Effector memory CD4-positive, alpha-beta T cell (primary cell): Measurements from ENCODE around the gene SVOP.

ENCODE experiments used
- DNase-seq, 3 donors: peaks; one replicate each; pipeline ENCODE4 v3.0.0-alpha.2; 2020
- H3K27ac ChIP-seq: 2 replicates; pipeline ENCODE4 v1.7.0; 2013; ENCODE audit warnings: mild to moderate bottlenecking, low read length, moderate library complexity; ENCODE audit not compliant: insufficient read depth, poor library complexity, severe bottlenecking
- H3K27me3 ChIP-seq: replicated peaks from 2 replicates; pipeline ENCODE4 v1.7.0; 2013; ENCODE audit warnings: mild to moderate bottlenecking, low read length; ENCODE audit not compliant: insufficient read depth, control insufficient read depth, poor library complexity, severe bottlenecking
- H3K36me3 ChIP-seq: 2 replicates; pipeline ENCODE4 v1.7.0; 2013; ENCODE audit warnings: mild to moderate bottlenecking, low read length, moderate library complexity; ENCODE audit not compliant: control insufficient read depth, insufficient read depth
- H3K4me1 ChIP-seq: 2 replicates; pipeline ENCODE4 v1.7.0; 2013; ENCODE audit warnings: low read length, mild to moderate bottlenecking; ENCODE audit not compliant: control insufficient read depth, insufficient read depth, poor library complexity, severe bottlenecking
- H3K4me3 ChIP-seq: 2 replicates; pipeline ENCODE4 v1.7.0; 2013; ENCODE audit warnings: low read length, low read depth, mild to moderate bottlenecking; ENCODE audit not compliant: insufficient read depth, poor library complexity, severe bottlenecking
- H3K9me3 ChIP-seq: 2 replicates; pipeline ENCODE4 v1.7.0; 2013; ENCODE audit warnings: mild to moderate bottlenecking, low read length, moderate library complexity; ENCODE audit not compliant: control insufficient read depth

SVOP gene

DNA sequence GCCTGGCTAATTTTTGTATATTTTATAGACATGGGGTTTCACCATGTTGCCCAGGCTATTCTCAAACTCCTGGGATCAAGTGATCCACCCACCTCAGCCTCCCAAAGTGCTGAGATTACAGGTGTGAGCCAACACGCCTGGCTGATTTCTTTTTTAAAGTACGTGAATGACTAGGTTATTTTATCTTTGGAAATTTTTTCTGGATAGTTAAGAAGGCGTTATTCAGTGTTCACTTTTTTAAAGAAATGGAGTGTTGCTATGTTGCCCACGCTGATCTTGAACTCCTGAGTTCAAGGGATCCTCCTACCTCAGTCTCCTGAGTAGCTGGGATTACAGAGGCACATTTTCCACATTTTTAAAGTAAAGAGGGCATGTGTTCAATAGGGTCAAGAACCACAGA, 58.6 kb downstream of the SVOP start:
- Histone ChIP-seq H3K27ac (no peak overlapping the region), H3K9me3 (no peaks in the 10 kb centered on the region), H3K4me1 (no peaks in the 10 kb centered on the region), H3K4me3 (no peak overlapping the region), H3K36me3 (no peaks in the 10 kb centered on the region), H3K27me3 (no peaks in the 10 kb centered on the region)
- no peak for DNase-seq

DNA sequence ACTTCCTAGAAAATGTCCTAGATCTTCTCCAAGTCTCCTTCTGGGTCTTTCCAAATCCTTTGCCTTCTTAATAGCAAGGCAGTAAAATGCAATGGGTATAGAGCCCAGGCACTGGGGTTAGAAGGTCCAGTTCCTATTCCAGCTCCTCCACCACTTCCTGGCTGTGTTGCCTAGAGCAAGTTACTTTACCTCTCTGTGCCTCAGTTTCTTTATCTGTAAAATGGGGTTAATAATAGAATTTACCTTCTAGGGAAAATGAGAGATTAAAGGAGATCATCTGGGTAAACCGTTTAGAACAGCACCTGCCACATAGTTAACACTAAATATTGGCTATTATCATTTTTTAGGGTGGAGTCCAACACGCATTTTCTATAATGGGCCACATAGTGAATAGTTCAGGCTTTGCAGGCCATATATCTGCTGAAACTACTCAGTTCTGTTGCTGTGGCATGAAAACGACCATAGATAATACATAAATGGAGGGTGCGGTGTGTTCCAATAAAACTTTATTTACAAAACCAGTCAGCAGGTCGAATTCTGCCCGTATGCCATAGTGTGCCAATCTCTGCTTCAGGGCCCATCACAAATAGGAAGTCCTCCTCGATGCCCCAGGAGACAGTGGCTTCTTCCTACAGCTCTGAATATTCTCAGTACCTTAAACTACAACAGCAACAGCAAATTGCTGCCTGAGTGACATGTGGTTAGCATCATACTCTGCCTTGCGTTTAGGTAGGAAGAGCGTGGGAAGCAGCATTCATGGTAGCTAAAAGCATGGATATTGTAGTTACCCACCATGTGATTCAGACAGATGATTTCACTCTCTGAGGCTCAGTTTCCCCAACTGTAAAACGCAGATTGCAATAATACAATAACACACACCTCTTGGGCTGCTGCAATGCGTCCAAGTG, 60.9 kb downstream of the SVOP start:
- DNase-seq = no peak
- H3K36me3 ChIP-seq = no peaks in the 10 kb centered on the region
- H3K4me1 ChIP-seq = no peaks in the 10 kb centered on the region
- no peaks in the 10 kb centered on the region for H3K27me3 ChIP-seq
- no peak overlapping the region for H3K4me3 ChIP-seq
- no peaks in the 10 kb centered on the region for H3K9me3 ChIP-seq
- no peak overlapping the region for H3K27ac ChIP-seq

DNA sequence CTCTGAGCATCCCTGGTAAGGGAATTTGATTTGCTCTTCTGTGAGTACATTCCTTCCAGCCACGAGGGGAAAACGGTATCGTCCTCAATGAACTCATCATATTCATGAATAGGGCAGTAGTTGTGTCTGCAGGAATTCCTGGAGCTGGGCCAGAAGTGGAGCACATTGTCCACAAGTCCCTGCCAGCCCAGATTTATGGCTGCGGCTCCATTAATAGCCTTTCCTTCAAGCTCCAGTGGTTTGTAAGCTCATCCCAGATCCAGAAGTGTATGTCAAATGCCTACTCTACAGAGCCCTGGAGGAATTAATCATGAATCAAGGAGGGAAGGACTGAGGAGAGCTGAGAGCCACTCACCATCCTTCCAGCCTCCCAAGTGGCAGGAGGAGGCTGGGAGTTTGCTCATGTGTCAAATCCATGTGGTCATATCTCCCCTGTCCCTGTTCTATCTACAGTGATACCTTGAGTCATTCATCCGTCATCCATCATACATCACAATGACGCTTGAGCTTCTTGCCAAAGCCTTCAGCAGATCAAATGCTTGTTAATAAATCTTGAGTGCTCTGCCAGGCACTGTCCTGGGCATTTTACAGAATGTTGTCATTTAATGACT, 65.5 kb downstream of the SVOP start:
- Histone ChIP-seq H3K27ac (no peak overlapping the region), H3K4me3 (no peak overlapping the region), H3K36me3 (no peaks in the 10 kb centered on the region), H3K4me1 (peaks cover 3% of the 10 kb centered on the region), H3K9me3 (no peaks in the 10 kb centered on the region), H3K27me3 (no peaks in the 10 kb centered on the region)
- no peak for DNase-seq

DNA sequence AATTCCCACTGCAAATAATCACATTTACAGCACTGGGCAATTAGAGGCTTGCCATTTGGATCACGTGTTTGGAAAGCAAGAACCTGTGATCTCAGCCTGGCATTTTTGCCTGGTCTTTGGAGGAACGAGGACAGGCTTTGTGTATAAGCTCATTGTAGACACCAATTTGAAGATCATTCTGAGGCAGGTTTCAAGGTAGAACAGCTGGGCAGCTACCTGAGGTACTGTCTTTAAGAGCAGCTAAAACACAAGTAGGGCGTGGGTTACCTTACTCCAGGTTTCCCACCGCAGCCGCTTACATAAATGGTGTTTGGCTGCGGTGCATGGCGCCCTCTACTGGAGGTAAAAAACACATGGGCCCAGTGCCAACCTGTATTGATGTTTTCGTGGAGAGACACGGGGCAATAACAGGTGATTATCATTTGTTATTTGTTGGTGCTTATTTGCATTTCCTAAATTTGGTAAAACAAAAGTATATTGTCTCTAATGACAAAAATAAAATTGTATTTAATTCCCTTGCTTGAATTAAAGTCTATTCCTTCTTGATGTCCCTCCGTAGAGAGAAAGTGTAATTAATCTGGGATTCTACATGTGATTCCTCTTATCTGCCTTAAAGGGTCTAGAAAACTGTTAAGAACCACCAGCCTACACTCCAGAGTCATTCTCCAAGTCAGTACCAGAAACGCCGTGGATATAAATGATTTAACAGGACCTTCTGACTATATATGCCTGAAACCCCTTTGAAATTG, 69.7 kb downstream of the SVOP start:
- no peak overlapping the region for H3K27ac ChIP-seq
- no peak overlapping the region for H3K4me3 ChIP-seq
- peak; percentile 40 to 60 (median 54) for DNase-seq
- no peaks in the 10 kb centered on the region for H3K9me3 ChIP-seq
- no peaks in the 10 kb centered on the region for H3K27me3 ChIP-seq
- peaks cover 3% of the 10 kb centered on the region for H3K4me1 ChIP-seq
- no peaks in the 10 kb centered on the region for H3K36me3 ChIP-seq

DNA sequence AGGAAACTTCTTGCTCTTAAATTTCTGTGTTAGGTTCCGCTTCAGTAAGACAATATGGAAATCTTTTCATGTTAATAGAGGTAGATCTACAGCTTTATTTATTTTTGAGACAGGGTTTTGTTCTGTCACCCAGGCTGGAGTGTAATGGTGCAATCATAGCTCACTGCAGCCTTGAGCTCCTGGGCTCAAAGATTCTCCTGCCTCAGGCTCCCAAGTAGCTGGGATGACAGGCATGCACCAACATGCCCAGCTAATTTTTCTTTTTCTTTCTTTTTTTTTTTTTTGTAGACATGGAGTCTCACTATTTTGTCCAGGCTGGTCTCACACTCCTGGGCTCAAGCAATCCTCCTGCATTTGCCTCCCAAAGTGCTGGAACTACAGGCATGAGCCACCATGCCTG, 70.9 kb downstream of the SVOP start:
- Histone ChIP-seq H3K4me1 (peaks cover 3% of the 10 kb centered on the region), H3K36me3 (no peaks in the 10 kb centered on the region), H3K27ac (no peak overlapping the region), H3K4me3 (no peak overlapping the region), H3K9me3 (no peaks in the 10 kb centered on the region), H3K27me3 (no peaks in the 10 kb centered on the region)
- no peak for DNase-seq

DNA sequence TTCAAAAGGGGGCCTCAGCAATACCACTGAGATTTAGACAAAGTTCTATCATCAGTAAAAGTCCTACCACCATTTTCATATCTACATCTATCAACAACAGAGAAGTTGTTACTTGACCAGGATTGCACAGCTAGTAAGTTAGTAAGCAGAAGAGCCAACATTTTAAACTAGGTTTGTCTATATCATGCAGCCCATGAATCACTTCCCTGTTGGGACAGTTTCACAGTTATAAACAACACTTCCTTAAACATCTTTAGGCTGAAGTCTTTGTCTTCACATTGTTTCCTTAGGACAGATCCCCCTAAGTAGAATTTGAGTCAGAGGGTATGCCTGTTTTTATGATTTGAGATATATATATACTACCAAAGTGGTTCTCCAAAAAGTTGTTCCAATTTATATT, 72.5 kb downstream of the SVOP start:
- no peak for DNase-seq
- H3K4me3 ChIP-seq = no peak overlapping the region
- no peaks in the 10 kb centered on the region for H3K27me3 ChIP-seq
- H3K27ac ChIP-seq = no peak overlapping the region
- peaks cover 3% of the 10 kb centered on the region for H3K4me1 ChIP-seq
- H3K36me3 ChIP-seq = no peaks in the 10 kb centered on the region
- no peaks in the 10 kb centered on the region for H3K9me3 ChIP-seq

DNA sequence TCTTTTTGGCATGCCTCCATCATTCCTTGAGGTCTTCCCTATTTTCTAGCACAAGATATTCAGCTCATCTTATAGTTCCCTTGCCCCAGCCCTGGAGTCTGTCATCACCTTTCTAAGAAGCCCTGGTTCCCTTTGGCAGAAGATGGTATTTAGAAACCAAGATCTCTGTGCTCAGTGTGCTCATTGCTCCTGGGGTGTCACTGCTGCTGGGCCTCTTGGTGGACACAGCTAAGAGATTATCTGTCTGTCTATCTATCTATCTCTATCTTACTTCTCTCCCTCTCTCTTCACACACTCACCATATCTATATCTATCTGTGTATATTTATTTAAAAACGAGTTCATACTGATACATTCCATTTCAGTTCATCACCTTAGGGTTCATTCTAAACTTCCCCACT, 73.8 kb downstream of the SVOP start:
- no peaks in the 10 kb centered on the region for H3K27me3 ChIP-seq
- H3K36me3 ChIP-seq = no peaks in the 10 kb centered on the region
- no peaks in the 10 kb centered on the region for H3K9me3 ChIP-seq
- H3K4me3 ChIP-seq = no peak overlapping the region
- H3K4me1 ChIP-seq = peaks cover 3% of the 10 kb centered on the region
- no peak overlapping the region for H3K27ac ChIP-seq
- DNase-seq = no peak

DNA sequence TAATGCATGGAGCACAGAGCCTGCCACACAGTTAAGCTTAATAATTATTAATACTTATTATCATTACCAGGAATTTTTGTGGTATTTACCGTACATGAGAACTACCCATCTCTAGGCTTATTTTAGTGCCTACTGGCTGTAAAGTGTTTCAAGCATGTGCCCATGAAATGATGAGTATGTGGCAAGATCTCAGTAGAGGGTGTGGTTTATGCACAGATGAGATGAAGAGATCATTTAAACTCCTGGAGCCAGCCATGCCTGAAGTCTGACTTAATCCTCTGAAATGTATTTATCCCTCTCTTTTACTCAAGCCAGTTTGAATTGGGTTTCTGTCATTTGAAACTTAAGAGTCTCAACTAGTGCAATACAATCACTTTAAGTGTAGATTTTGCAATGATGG, 80.7 kb downstream of the SVOP start:
- H3K36me3 ChIP-seq = no peaks in the 10 kb centered on the region
- no peak overlapping the region for H3K4me3 ChIP-seq
- no peaks in the 10 kb centered on the region for H3K9me3 ChIP-seq
- no peak for DNase-seq
- no peaks in the 10 kb centered on the region for H3K27me3 ChIP-seq
- no peak overlapping the region for H3K27ac ChIP-seq
- H3K4me1 ChIP-seq = no peaks in the 10 kb centered on the region

DNA sequence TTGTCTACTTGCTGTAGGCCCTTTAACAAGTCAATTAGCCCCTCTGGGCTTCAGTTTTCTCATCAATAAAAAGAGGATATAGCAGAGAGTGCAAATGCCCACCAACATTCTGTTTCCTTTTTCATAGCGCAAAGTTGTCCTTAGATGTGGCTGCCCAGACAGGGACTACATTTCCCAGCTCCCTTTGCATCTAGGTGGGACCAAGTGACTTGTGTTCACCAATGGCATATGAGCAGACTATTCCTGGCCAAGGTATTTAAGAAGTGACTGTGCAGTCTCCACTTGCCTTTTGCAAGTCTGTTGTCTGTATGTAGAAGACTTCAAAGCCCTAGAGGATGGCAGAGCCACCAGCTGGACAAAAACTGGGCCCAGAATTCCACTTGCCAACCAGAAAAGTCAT, 81.3 kb downstream of the SVOP start:
- no peaks in the 10 kb centered on the region for H3K27me3 ChIP-seq
- no peaks in the 10 kb centered on the region for H3K4me1 ChIP-seq
- H3K9me3 ChIP-seq = no peaks in the 10 kb centered on the region
- no peak overlapping the region for H3K4me3 ChIP-seq
- no peaks in the 10 kb centered on the region for H3K36me3 ChIP-seq
- DNase-seq = no peak
- H3K27ac ChIP-seq = no peak overlapping the region
